Osteoblast (primary cell): ENCODE results near the gene DAO. TPM values are rescaled to one million over a fixed set of nuclear protein-coding genes. Genes with fewer than 3 reads are reported as not detected.
A peak's percentile ranks its signal among the peaks of the same experiment; 100 is the strongest.

Experiments used
- DNase-seq: peaks from one replicate; pipeline ENCODE4 v3.0.0; 2011; ENCODE audit warnings: low spot score, mixed read lengths; ENCODE audit not compliant: insufficient read length; ENCODE audit errors: missing footprints
- H2AFZ ChIP-seq: 2 replicates; pipeline ENCODE4 v1.6.0; 2011; ENCODE audit warnings: mild to moderate bottlenecking, low read length
- H3K27ac ChIP-seq: 2 replicates; pipeline ENCODE4 v1.5.1; 2011; ENCODE audit warnings: mild to moderate bottlenecking, low read depth, low read length, moderate library complexity
- H3K27me3 ChIP-seq: 2 replicates; pipeline ENCODE4 v1.6.0; 2012; ENCODE audit warnings: mild to moderate bottlenecking, control low read depth, inconsistent platforms, low read length, moderate library complexity; ENCODE audit not compliant: insufficient read depth
- H3K36me3 ChIP-seq: 2 replicates; pipeline ENCODE4 v1.5.1; 2011; ENCODE audit warnings: mild to moderate bottlenecking, low read length, control low read depth, moderate library complexity; ENCODE audit not compliant: insufficient read depth
- H3K4me1 ChIP-seq: 2 replicates; pipeline ENCODE4 v1.5.1; 2011; ENCODE audit warnings: mild to moderate bottlenecking, low read length, control low read depth, moderate library complexity; ENCODE audit not compliant: insufficient read depth
- H3K4me2 ChIP-seq: 2 replicates; pipeline ENCODE4 v1.6.0; 2011; ENCODE audit warnings: mild to moderate bottlenecking, low read length; ENCODE audit not compliant: insufficient read depth
- H3K4me3 ChIP-seq: fragments of 200-600 bp; sonication (generic); 3 replicates; pipeline ENCODE4 v1.5.1; 2012; ENCODE audit warnings: mild to moderate bottlenecking, low read length, inconsistent platforms; ENCODE audit not compliant: insufficient read depth
- H3K79me2 ChIP-seq: 2 replicates; pipeline ENCODE4 v1.6.0; 2012; ENCODE audit warnings: mild to moderate bottlenecking, low read length, control low read depth, inconsistent platforms; ENCODE audit not compliant: insufficient read depth
- H3K9me3 ChIP-seq: 2 replicates; pipeline ENCODE4 v1.5.1; 2011; ENCODE audit warnings: low read depth, low read length, control low read depth
- H4K20me1 ChIP-seq: 2 replicates; pipeline ENCODE4 v1.6.0; 2012; ENCODE audit warnings: mild to moderate bottlenecking, low read length, control low read depth; ENCODE audit not compliant: insufficient read depth
- CTCF ChIP-seq: IDR thresholded peaks from 2 replicates; pipeline ENCODE4 v1.5.1; 2011; ENCODE audit warnings: mild to moderate bottlenecking, low read depth, low read length, moderate library complexity; ENCODE audit errors: extremely low read depth
- total RNA-seq: library from RNA; depleted of rRNA; stranded (reverse); fragments of >200 nt; gene quantifications from 2 replicates; pipeline ENCODE4 v1.2.3, GENCODE V29; 2012

The DAO gene
- total RNA-seq, 1 donor, result not detected

GRCh38 chr12:108912361-108912760 lies 32.5 kb downstream of the DAO start:
- H3K79me2 ChIP-seq, result no peaks in the 10 kb centered on the region
- H2AFZ ChIP-seq, result no peak overlapping the region

GRCh38 chr12:108914121-108914531 lies 34.2 kb downstream of the DAO start:
- H3K9me3 ChIP-seq, result no peaks in the 10 kb centered on the region
- H3K36me3 ChIP-seq, result no peaks in the 10 kb centered on the region
- H4K20me1 ChIP-seq, result no peaks in the 10 kb centered on the region
- no peaks in the 10 kb centered on the region for H3K27me3 ChIP-seq
- no peaks in the 10 kb centered on the region for H3K79me2 ChIP-seq
- H3K4me2 ChIP-seq, result peak overlapping the region; percentile 23
- DNase-seq, result peak; percentile 17
- H2AFZ ChIP-seq, result no peak overlapping the region
- TF ChIP-seq CTCF, result no peak
- H3K27ac ChIP-seq, result no peak overlapping the region
- peaks cover 6% of the 10 kb centered on the region for H3K4me1 ChIP-seq
- H3K4me3 ChIP-seq, result no peak overlapping the region

More at GRCh38 chr12:108912361-108912760, 32.5 kb downstream of the DAO start:
- no peaks in the 10 kb centered on the region for H3K9me3 ChIP-seq
- H3K27ac ChIP-seq, result no peak overlapping the region
- H3K4me3 ChIP-seq, result no peak overlapping the region
- peaks cover 6% of the 10 kb centered on the region for H3K4me1 ChIP-seq
- H3K36me3 ChIP-seq, result no peaks in the 10 kb centered on the region
- H3K27me3 ChIP-seq, result no peaks in the 10 kb centered on the region
- TF ChIP-seq CTCF, result no peak
- no peak overlapping the region for H3K4me2 ChIP-seq
- no peaks in the 10 kb centered on the region for H4K20me1 ChIP-seq
- DNase-seq, result no peak

- Histone ChIP-seq H2AFZ (no peak overlapping the region), H3K4me1 (peaks cover 6% of the 10 kb centered on the region), H3K4me3 (no peak overlapping the region), H3K79me2 (no peaks in the 10 kb centered on the region), H3K9me3 (no peaks in the 10 kb centered on the region), H3K36me3 (no peaks in the 10 kb centered on the region), H4K20me1 (no peaks in the 10 kb centered on the region), H3K4me2 (no peak overlapping the region), H3K27ac (no peak overlapping the region), H3K27me3 (no peaks in the 10 kb centered on the region)
- no peak for DNase-seq
- no peak for TF ChIP-seq CTCF
These were observed 35.8 kb downstream of the DAO start for GRCh38 chr12:108915632-108916133.

GRCh38 chr12:108916336-108916735 lies 36.4 kb downstream of the DAO start:
- no peaks in the 10 kb centered on the region for H3K9me3 ChIP-seq
- no peaks in the 10 kb centered on the region for H3K36me3 ChIP-seq
- H2AFZ ChIP-seq, result no peak overlapping the region
- H3K4me2 ChIP-seq, result no peak overlapping the region
- H3K4me1 ChIP-seq, result peaks cover 6% of the 10 kb centered on the region
- H3K27me3 ChIP-seq, result no peaks in the 10 kb centered on the region
- H4K20me1 ChIP-seq, result no peaks in the 10 kb centered on the region
- H3K27ac ChIP-seq, result no peak overlapping the region
- no peaks in the 10 kb centered on the region for H3K79me2 ChIP-seq
- no peak overlapping the region for H3K4me3 ChIP-seq
- TF ChIP-seq CTCF, result no peak
- no peak for DNase-seq
